ENCODE measurements around the gene SLC31A1. TPM values are rescaled to one million over a fixed set of nuclear protein-coding genes. Genes with fewer than 3 reads are reported as not detected.

The SLC31A1 gene
- total and polyA plus RNA-seq, 2 donors (not counting 1 experiment from before 2014, with no cell fraction given) = 1.1 to 3.2 TPM

- no peaks in the 10 kb centered on the region for H3K27me3 ChIP-seq (replicated peaks in 1 of 4; ENCODE audit: control extremely low read depth in 1 of 4, control insufficient read depth in 3 of 4, insufficient read depth in 4 of 4, low read length in 3 of 4)
- H3K27ac ChIP-seq (ENCODE audit: low read length in 2 of 2) = peak within 1 kb of the TSS; percentile 94 to 97
- peaks cover 12 to 54% of the 10 kb centered on the region in 2 experiments for H3K36me3 ChIP-seq (replicated peaks in 1 of 2; ENCODE audit: control extremely low read depth in 1 of 2, control insufficient read depth in 1 of 2, extremely low read depth in 1 of 2, insufficient read depth in 2 of 2, low read length in 1 of 2)
- Mint-ChIP-seq H3K9me3 (ENCODE audit: insufficient read depth) (no peaks in the 10 kb centered on the region), H3K4me3 (no peak within 1 kb of the TSS), H3K27ac (no peak within 1 kb of the TSS), H3K27me3 (no peaks in the 10 kb centered on the region), H3K4me1 (peaks cover 12% of the 10 kb centered on the region)
- DNase-seq = peak; percentile 95
- intact Hi-C loops (cut with micrococcal nuclease) = loop anchor here (1.0 to 10.0 kb wide), 9 partner anchors 54 to 1793 kb away; partner anchors contain the start of genes ALAD, C9orf43, DNAJC25 and ECPAS
- ChIA-PET CTCF (interaction anchor here (0.7 to 6.3 kb wide), 29 partner anchors 9 to 380 kb away, joined by 3 to 153 read pairs (median 5); partner anchors contain the start of genes ALAD, C9orf43, FKBP15 and HDHD3), POLR2A (interaction anchor here (1.0 to 2.1 kb wide), 7 partner anchors 54 to 304 kb away, joined by 3 to 9 read pairs (median 4); partner anchors contain the start of genes C9orf43, FKBP15, HDHD3 and POLE3)
- H3K79me2 ChIP-seq (ENCODE audit: control insufficient read depth, insufficient read depth, low read length) = peaks cover 42% of the 10 kb centered on the region
- no peaks in the 10 kb centered on the region for H3K9me3 ChIP-seq (ENCODE audit: control extremely low read depth in 1 of 3, control insufficient read depth in 2 of 3, insufficient read depth in 1 of 3, low read length in 2 of 3)
- 2% methylated on average over 54 of the region's 63 CpGs for WGBS (ENCODE audit: insufficient coverage)
- H4K20me1 ChIP-seq (ENCODE audit: control insufficient read depth, insufficient read depth, low read length, poor library complexity, severe bottlenecking) = peaks cover 5% of the 10 kb centered on the region
- peak within 1 kb of the TSS; percentile 87 for H2AFZ ChIP-seq (ENCODE audit: insufficient read depth, low read depth, low read length, poor library complexity, severe bottlenecking)
- peak within 1 kb of the TSS; percentile 84 for H3K4me2 ChIP-seq (replicated peaks; ENCODE audit: low read depth, low read length, poor library complexity, severe bottlenecking)
- peak within 1 kb of the TSS; percentile 75 to 98 (median 84) for H3K4me3 ChIP-seq (ENCODE audit: control extremely low read depth in 1 of 5, extremely low read depth in 1 of 5, insufficient read depth in 1 of 5, low read depth in 2 of 5, low read length in 4 of 5)
- H3K4me1 ChIP-seq (ENCODE audit: control insufficient read depth in 2 of 2, insufficient read depth in 2 of 2, low read length in 2 of 2) = peaks cover 9 to 16% of the 10 kb centered on the region in 2 donors
- peak within 1 kb of the TSS; percentile 95 for H3K9ac ChIP-seq (ENCODE audit: low read length)
- TF ChIP-seq EZH2 (IDR thresholded peaks at IDR 0.05; ENCODE audit: borderline replicate concordance, insufficient read depth, low read depth, low read length, poor library complexity, severe bottlenecking) = no peak
- no peak for TF ChIP-seq CTCF (IDR thresholded peaks at IDR 0.05)
- ATAC-seq (ENCODE audit: low read depth) = peak; percentile 89
Observed at GRCh38 chr9:113275157-113276131, 54.1 kb downstream of the SLC31A1 start, which contains the start of the genes CDC26 and PRPF4. TSS of gene CDC26 (minus strand) at chr9:113275572. CDS start at chr9:113272507, 3,065 bp downstream. TSS of gene PRPF4 (plus strand) at chr9:113275658. CDS start at chr9:113275744, 86 bp downstream.

Measured in B cell (primary cell).